NCI-H2171 treated with DMSO at 0.1 percent for 48 hours (cell line): ENCODE results near the gene SCLY.
A peak's percentile ranks its signal among the peaks of the same experiment; 100 is the strongest.
"Not testable (repeated sequence)": the region's sequence is repeated elsewhere in the genome, so short reads cannot be mapped to it uniquely, and the experiment has no call there.

ENCODE experiments used
- DNase-seq: peaks from one replicate; lab custom pipeline; 2025; lab: John Stamatoyannopoulos, UW

SCLY gene

GRCh38 chr2:238040918-238041317 lies 19.9 kb upstream of the SCLY start:
- DNase-seq: no peak

- no peak for DNase-seq
These were observed 18.7 kb upstream of the SCLY start for GRCh38 chr2:238042090-238042489.

- DNase-seq: no peak
These were observed 17.8 kb upstream of the SCLY start for GRCh38 chr2:238042849-238043584.

- no peak for DNase-seq
These were observed 16.9 kb upstream of the SCLY start for GRCh38 chr2:238043851-238044250.

- DNase-seq: peak; percentile 18
These were observed 15.2 kb upstream of the SCLY start for GRCh38 chr2:238045575-238045974.

GRCh38 chr2:238046725-238047270 lies 14.0 kb upstream of the SCLY start:
- DNase-seq: no peak

- DNase-seq: no peak
These were observed 7.5 kb upstream of the SCLY start for GRCh38 chr2:238053191-238053776.

- no peak for DNase-seq
These were observed 5.0 kb upstream of the SCLY start for GRCh38 chr2:238055841-238056240.

GRCh38 chr2:238057696-238058575 lies 2.9 kb upstream of the SCLY start:
- not testable (repeated sequence) for DNase-seq

GRCh38 chr2:238059505-238059904 lies 1.3 kb upstream of the SCLY start:
- no peak for DNase-seq

GRCh38 chr2:238060096-238060541 lies 682 bp upstream of the SCLY start:
- DNase-seq: no peak

- peak; percentile 40 for DNase-seq
These were observed 758 bp downstream of the SCLY start for GRCh38 chr2:238061315-238062202.

- DNase-seq: no peak
These were observed 2.8 kb downstream of the SCLY start for GRCh38 chr2:238063414-238064189.

GRCh38 chr2:238064376-238064775 lies 3.6 kb downstream of the SCLY start:
- no peak for DNase-seq

GRCh38 chr2:238065071-238065846 lies 4.5 kb downstream of the SCLY start:
- DNase-seq: no peak

- no peak for DNase-seq
These were observed 5.4 kb downstream of the SCLY start for GRCh38 chr2:238066218-238066617.

- DNase-seq: not testable (repeated sequence)
These were observed 5.9 kb downstream of the SCLY start for GRCh38 chr2:238066718-238067117.

- DNase-seq: no peak
These were observed 7.1 kb downstream of the SCLY start for GRCh38 chr2:238067939-238068338.

- DNase-seq: no peak
These were observed 8.4 kb downstream of the SCLY start for GRCh38 chr2:238069021-238069709.
